GM12878 (cell line): ENCODE data around the gene CHD6.

Source experiments
- CEBPZ ChIP-seq: fragments of 150-350 bp; IDR thresholded peaks from 2 replicates; pipeline ENCODE4 v1.6.1; 2016; ENCODE audit warnings: low read depth, low read length
- CTCF ChIP-seq, 3 experiments: IDR thresholded peaks in 2 of 3; conservative IDR thresholded peaks in 1 of 3; 2 replicates each; pipeline ENCODE4 v1.5.1; 2011; ENCODE audit warnings: low read depth in 3 of 3, low read length in 3 of 3, mild to moderate bottlenecking in 3 of 3, control low read depth in 2 of 3, moderate library complexity in 2 of 3, inconsistent platforms in 1 of 3, mixed read lengths in 1 of 3; ENCODE audit not compliant: control insufficient read depth in 2 of 3, insufficient read depth in 1 of 3; ENCODE audit errors: extremely low read depth in 1 of 3
- IRF4 ChIP-seq: IDR thresholded peaks from 2 replicates; pipeline ENCODE4 v1.6.1; 2011; ENCODE audit warnings: low read depth, low read length
- SIX5 ChIP-seq: IDR thresholded peaks from 2 replicates; pipeline ENCODE4 v1.6.1; 2011; ENCODE audit warnings: mild to moderate bottlenecking, low read depth, low read length, moderate library complexity; ENCODE audit not compliant: severe bottlenecking
- ZNF207 ChIP-seq: fragments of 450-650 bp; IDR thresholded peaks from 2 replicates; pipeline ENCODE4 v1.6.1; 2014; ENCODE audit warnings: antibody characterized with exemption, mild to moderate bottlenecking, borderline replicate concordance
- ZNF24 ChIP-seq: fragments of 450-650 bp; IDR thresholded peaks from 2 replicates; pipeline ENCODE4 v1.6.1; 2017; ENCODE audit warnings: antibody characterized with exemption, mild to moderate bottlenecking

GRCh38 chr20:41508335-41508734 lies 109.8 kb downstream of the CHD6 start:
- TF ChIP-seq IRF4 (no peak), CTCF (IDR thresholded peaks at IDR 0.05 in 2 of 3, conservative IDR thresholded peaks at IDR 0.05 in 1 of 3; ENCODE audit: control insufficient read depth in 2 of 3, extremely low read depth in 1 of 3, insufficient read depth in 1 of 3, low read depth in 3 of 3, low read length in 3 of 3) (peak in 1 of 3 experiments; percentile 20; a peak in 2 of 6 replicates), SIX5 (no peak), ZNF207 (no peak), CEBPZ (no peak), ZNF24 (no peak)
